HepG2 (cell line): Measurements from ENCODE around the gene PIK3R3. TPM values are rescaled to one million over a fixed set of nuclear protein-coding genes. Genes with fewer than 3 reads are reported as not detected.
A peak's percentile ranks its signal among the peaks of the same experiment; 100 is the strongest.

Experiments used
- BRCA1 ChIP-seq: sonication (generic); formaldehyde crosslinking; IDR thresholded peaks from 2 replicates; pipeline ENCODE4 v1.4.0; 2020; ENCODE audit warnings: missing genetic modification reagents
- CBX1 ChIP-seq: IDR thresholded peaks from one replicate; pipeline ENCODE4 v1.6.1; 2016; ENCODE audit warnings: antibody characterized with exemption, low read depth
- FOXK2 ChIP-seq: fragments of 450-650 bp; IDR thresholded peaks from 2 replicates; pipeline ENCODE4 v1.6.1; 2016
- KDM1A ChIP-seq: IDR thresholded peaks from 2 replicates; pipeline ENCODE4 v1.6.1; 2016; ENCODE audit warnings: missing compliant biosample characterization
- KMT2A ChIP-seq: sonication (generic); formaldehyde crosslinking; IDR thresholded peaks from 2 replicates; pipeline ENCODE4 v1.4.0; 2020; ENCODE audit warnings: missing genetic modification reagents
- NFKBIZ ChIP-seq: IDR thresholded peaks from 2 replicates; pipeline ENCODE4 v1.6.1; 2018; ENCODE audit warnings: missing genetic modification reagents, missing compliant biosample characterization
- NONO ChIP-seq, 2 experiments: fragments of 450-650 bp in 1 of 2; sonication (generic) in 1 of 2; formaldehyde crosslinking in 1 of 2; IDR thresholded peaks in 1 of 2; conservative IDR thresholded peaks in 1 of 2; 2 replicates each; pipeline versions ENCODE4 v1.6.1 to v1.8.0; 2017 to 2022; ENCODE audit warnings: mild to moderate bottlenecking in 1 of 2, missing genetic modification reagents in 1 of 2, moderate library complexity in 1 of 2
- PRMT3 ChIP-seq: sonication (generic); formaldehyde crosslinking; IDR thresholded peaks from 2 replicates; pipeline ENCODE4 v1.8.1; 2022; ENCODE audit warnings: low read depth, mild to moderate bottlenecking, moderate library complexity, missing genetic modification reagents, borderline replicate concordance
- REL ChIP-seq: sonication (generic); formaldehyde crosslinking; conservative IDR thresholded peaks from 2 replicates; pipeline ENCODE4 v1.8.0; 2022; ENCODE audit warnings: mild to moderate bottlenecking, missing genetic modification reagents, moderate library complexity
- SMAD3 ChIP-seq: sonication (generic); formaldehyde crosslinking; IDR thresholded peaks from 2 replicates; pipeline ENCODE4 v1.4.0; 2020; ENCODE audit warnings: missing genetic modification reagents
- SUZ12 ChIP-seq: fragments of 150-350 bp; IDR thresholded peaks from 2 replicates; pipeline ENCODE4 v1.6.1; 2014; ENCODE audit warnings: low read depth, low read length
- TAF1 ChIP-seq: sonication (generic); formaldehyde crosslinking; IDR thresholded peaks from 2 replicates; pipeline ENCODE4 v1.4.0; 2020; ENCODE audit warnings: missing genetic modification reagents
- TGIF2 ChIP-seq: IDR thresholded peaks from 2 replicates; pipeline ENCODE4 v1.6.1; 2016; ENCODE audit warnings: control low read depth, missing compliant biosample characterization
- XRCC5 ChIP-seq: fragments of 200-400 bp; formaldehyde crosslinking; optimal IDR thresholded peaks from 2 replicates; pipeline ENCODE3; 2017; ENCODE audit warnings: mild to moderate bottlenecking, low read length
- ZBTB1 ChIP-seq: sonication (generic); formaldehyde crosslinking; IDR thresholded peaks from 2 replicates; pipeline ENCODE4 v1.4.0; 2020; ENCODE audit warnings: missing genetic modification reagents, borderline replicate concordance
- ZMYM2 ChIP-seq: sonication (generic); formaldehyde crosslinking; IDR thresholded peaks from 2 replicates; pipeline ENCODE4 v1.8.0; 2022; ENCODE audit warnings: mild to moderate bottlenecking, missing genetic modification reagents
- ZNF264 ChIP-seq: sonication (generic); formaldehyde crosslinking; IDR thresholded peaks from 2 replicates; pipeline ENCODE4 v1.4.0; 2020; ENCODE audit warnings: missing genetic modification reagents
- ZNF333 ChIP-seq: sonication (generic); formaldehyde crosslinking; IDR thresholded peaks from 2 replicates; pipeline ENCODE4 v1.4.0; 2020; ENCODE audit warnings: mild to moderate bottlenecking, missing genetic modification reagents, borderline replicate concordance
- ZNF614 ChIP-seq: IDR thresholded peaks from 2 replicates; pipeline ENCODE4 v1.6.1; 2018; ENCODE audit warnings: missing biosample characterization, missing genetic modification reagents, inconsistent platforms, borderline replicate concordance
- ZNF703 ChIP-seq: sonication (generic); formaldehyde crosslinking; IDR thresholded peaks from 2 replicates; pipeline ENCODE4 v1.5.1; 2020; ENCODE audit warnings: missing genetic modification reagents, mild to moderate bottlenecking, moderate library complexity, borderline replicate concordance
- polyA plus RNA-seq, 8 experiments: library from polyadenylated mRNA; depleted of rRNA in 3 of 8; stranded (reverse) in 7 of 8; unstranded in 1 of 8; fragments of >200 nt; fragmentation: Illumina TruSeq in 4 of 8; extraction: Trizol in 4 of 8; gene quantifications; 2 replicates each; pipeline versions ENCODE4 v1.2.1 to v1.2.3, GENCODE V29; 2011 to 2016; ENCODE audit warnings: low read depth in 4 of 8, missing spikeins in 1 of 8, mixed read lengths in 1 of 8; ENCODE audit not compliant: insufficient read depth in 1 of 8
- total RNA-seq, 5 experiments: library from RNA; depleted of rRNA; stranded (reverse); fragments of >200 nt; fragmentation: Illumina TruSeq; extraction: Trizol; gene quantifications; 2 replicates each; pipeline ENCODE4 v1.2.3, GENCODE V29; 2016; ENCODE audit warnings: low read depth in 1 of 5
- TF ChIP-seq, protein P1 (sequence below): sonication (generic); formaldehyde crosslinking; IDR thresholded peaks from 2 replicates; pipeline ENCODE4 v1.5.0; 2020; ENCODE audit warnings: missing genetic modification reagents
- TF ChIP-seq, protein P2 (sequence below): sonication (generic); formaldehyde crosslinking; IDR thresholded peaks from 2 replicates; pipeline ENCODE4 v1.4.0; 2020; ENCODE audit warnings: missing genetic modification reagents, low read depth, mild to moderate bottlenecking, borderline replicate concordance
- TF ChIP-seq, protein P3 (sequence below): sonication (generic); formaldehyde crosslinking; IDR thresholded peaks from 2 replicates; pipeline ENCODE4 v1.5.1; 2020; ENCODE audit warnings: missing genetic modification reagents, mild to moderate bottlenecking, borderline replicate concordance
- TF ChIP-seq, protein P4 (sequence below): sonication (generic); formaldehyde crosslinking; IDR thresholded peaks from 2 replicates; pipeline ENCODE4 v1.5.1; 2020; ENCODE audit warnings: missing genetic modification reagents, mild to moderate bottlenecking, borderline replicate concordance

PIK3R3 gene
- total and polyA plus RNA-seq, 2 of the 13 experiments (the other 11 are each of a cell fraction or from before 2014, with no cell fraction given) = 0.37 to 6.9 TPM

DNA sequence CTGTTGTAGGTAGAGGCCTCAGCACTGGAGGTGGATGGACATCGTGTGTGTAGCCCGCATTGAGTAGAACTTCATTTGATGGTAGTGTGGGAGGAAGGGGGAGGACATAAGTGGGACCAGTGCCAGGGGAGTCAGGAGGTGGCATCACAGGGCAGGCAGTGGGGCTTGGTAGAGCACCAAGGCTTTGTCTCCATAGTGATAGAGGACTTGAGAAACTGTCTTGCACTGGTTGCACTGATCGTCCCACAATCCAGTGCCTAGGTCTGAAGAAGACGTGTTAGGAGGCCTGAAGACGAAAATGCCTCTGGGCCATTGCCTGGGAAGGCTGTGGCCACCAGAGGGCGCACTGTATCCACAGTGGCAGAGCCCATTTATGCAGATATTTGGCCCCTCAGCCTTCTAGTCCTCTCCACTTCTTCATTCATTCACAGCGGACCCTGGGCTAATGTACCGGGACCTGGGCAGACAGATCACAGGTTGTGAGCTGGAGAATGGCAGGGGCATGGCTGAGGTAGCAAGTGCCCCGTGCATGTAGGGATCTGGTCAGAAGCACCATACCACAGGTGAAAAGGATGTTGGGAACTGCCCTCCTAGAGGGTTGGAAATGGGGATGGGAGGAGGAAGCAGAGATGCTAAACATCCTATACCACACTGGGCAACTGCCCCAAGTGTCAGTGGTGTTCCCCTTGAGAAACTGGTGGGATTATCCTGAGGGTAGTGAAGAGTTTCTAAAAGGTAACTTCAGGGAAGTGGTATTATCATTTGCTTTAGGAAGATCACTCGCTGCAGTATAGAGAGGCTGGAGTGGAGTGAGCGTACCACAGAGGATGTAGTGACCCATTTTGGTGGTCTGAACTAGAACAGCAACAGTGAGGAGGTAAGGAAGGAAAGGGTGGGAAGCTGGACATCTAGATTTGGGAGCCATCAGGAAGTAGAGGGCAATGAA, 95.3 kb downstream of the PIK3R3 start (continued):
- TF ChIP-seq ZNF703 (CRISPR knock-in tag) (no peak), NFKBIZ (CRISPR knock-in tag) (no peak), XRCC5 (peak; percentile 25), REL (peak; percentile 30; the same call in 1 of the 2 replicates), ZBTB1 (CRISPR knock-in tag) (no peak), KDM1A (CRISPR knock-in tag) (no peak), ZMYM2 (CRISPR knock-in tag) (no peak), SMAD3 (CRISPR knock-in tag) (0 out of 2 replicates have a peak, but pooled peaks have one; percentile 30), CBX1 (no peak), TAF1 (CRISPR knock-in tag) (no peak), ZNF614 (CRISPR knock-in tag) (no peak), ZNF264 (CRISPR knock-in tag) (0 out of 2 replicates have a peak, but pooled peaks have one; percentile 20), KMT2A (CRISPR knock-in tag) (0 out of 2 replicates have a peak, but pooled peaks have one; percentile 36), NONO (IDR thresholded peaks at IDR 0.05) (no peak), NONO (CRISPR knock-in tag; conservative IDR thresholded peaks at IDR 0.05) (peak; percentile 42; the same call in 1 of the 2 replicates), PRMT3 (CRISPR knock-in tag) (no peak), TGIF2 (peak; percentile 46; the same call in 1 of the 2 replicates), FOXK2 (no peak), ZNF333 (CRISPR knock-in tag) (no peak), SUZ12 (no peak), BRCA1 (CRISPR knock-in tag) (no peak)
- TF ChIP-seq, protein P1, sequence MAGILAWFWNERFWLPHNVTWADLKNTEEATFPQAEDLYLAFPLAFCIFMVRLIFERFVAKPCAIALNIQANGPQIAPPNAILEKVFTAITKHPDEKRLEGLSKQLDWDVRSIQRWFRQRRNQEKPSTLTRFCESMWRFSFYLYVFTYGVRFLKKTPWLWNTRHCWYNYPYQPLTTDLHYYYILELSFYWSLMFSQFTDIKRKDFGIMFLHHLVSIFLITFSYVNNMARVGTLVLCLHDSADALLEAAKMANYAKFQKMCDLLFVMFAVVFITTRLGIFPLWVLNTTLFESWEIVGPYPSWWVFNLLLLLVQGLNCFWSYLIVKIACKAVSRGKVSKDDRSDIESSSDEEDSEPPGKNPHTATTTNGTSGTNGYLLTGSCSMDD (CRISPR knock-in tag) = no peak
- TF ChIP-seq, protein P2, sequence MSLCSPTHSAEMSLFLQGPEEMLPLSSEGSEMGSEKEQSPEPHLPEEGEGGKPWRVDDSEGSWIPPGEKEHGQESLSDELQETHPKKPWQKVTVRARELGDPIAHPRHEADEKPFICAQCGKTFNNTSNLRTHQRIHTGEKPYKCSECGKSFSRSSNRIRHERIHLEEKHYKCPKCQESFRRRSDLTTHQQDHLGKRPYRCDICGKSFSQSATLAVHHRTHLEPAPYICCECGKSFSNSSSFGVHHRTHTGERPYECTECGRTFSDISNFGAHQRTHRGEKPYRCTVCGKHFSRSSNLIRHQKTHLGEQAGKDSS = no peak
- TF ChIP-seq, protein P3, sequence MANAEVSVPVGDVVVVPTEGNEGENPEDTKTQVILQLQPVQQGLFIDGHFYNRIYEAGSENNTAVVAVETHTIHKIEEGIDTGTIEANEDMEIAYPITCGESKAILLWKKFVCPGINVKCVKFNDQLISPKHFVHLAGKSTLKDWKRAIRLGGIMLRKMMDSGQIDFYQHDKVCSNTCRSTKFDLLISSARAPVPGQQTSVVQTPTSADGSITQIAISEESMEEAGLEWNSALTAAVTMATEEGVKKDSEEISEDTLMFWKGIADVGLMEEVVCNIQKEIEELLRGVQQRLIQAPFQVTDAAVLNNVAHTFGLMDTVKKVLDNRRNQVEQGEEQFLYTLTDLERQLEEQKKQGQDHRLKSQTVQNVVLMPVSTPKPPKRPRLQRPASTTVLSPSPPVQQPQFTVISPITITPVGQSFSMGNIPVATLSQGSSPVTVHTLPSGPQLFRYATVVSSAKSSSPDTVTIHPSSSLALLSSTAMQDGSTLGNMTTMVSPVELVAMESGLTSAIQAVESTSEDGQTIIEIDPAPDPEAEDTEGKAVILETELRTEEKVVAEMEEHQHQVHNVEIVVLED (CRISPR knock-in tag) = no peak
- TF ChIP-seq, protein P4, sequence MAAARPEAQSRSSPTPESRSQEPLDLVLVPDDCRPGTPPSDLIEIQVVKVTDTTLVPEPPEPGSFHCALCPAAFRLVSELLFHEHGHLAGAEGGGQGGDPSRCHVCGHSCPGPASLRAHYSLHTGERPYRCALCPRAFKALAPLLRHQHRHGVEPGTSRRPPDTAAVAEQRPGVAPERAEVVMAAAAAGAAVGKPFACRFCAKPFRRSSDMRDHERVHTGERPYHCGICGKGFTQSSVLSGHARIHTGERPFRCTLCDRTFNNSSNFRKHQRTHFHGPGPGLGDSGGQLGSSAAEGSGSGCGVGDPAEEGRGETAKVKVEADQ (CRISPR knock-in tag) = 0 out of 2 replicates have a peak, but pooled peaks have one; percentile 29
